GM23338 (cell line): Measurements from ENCODE around the gene FOXO3.

ENCODE experiments used
- CREB1 ChIP-seq: fragments of 250-450 bp; sonication (Bioruptor Pico); IDR thresholded peaks from 2 replicates; pipeline ENCODE4 v1.5.0; 2020; ENCODE audit warnings: low read depth, mild to moderate bottlenecking, moderate library complexity
- CTCF ChIP-seq, 2 experiments: fragments of 200-600 bp in 1 of 2; sonication (generic) in 1 of 2; conservative IDR thresholded peaks; 2 replicates each; pipeline versions ENCODE4 v1.5.1 to v1.6.1; 2016 to 2017; ENCODE audit warnings: antibody characterized with exemption in 2 of 2, low read depth in 2 of 2, mild to moderate bottlenecking in 2 of 2, moderate library complexity in 1 of 2
- EZH2 ChIP-seq: fragments of 200-600 bp; sonication (generic); IDR thresholded peaks from one replicate; pipeline ENCODE4 v1.8.0; 2017; ENCODE audit warnings: antibody characterized with exemption, mild to moderate bottlenecking, low read depth; ENCODE audit not compliant: unreplicated experiment
- REST ChIP-seq: IDR thresholded peaks from one replicate; pipeline ENCODE4 v1.6.1; 2018; ENCODE audit warnings: antibody characterized with exemption; ENCODE audit not compliant: unreplicated experiment
- ZNF462 ChIP-seq: fragments of 250-450 bp; sonication (Bioruptor Pico); IDR thresholded peaks from 2 replicates; pipeline ENCODE4 v1.5.0; 2020; ENCODE audit warnings: mild to moderate bottlenecking, moderate library complexity

DNA sequence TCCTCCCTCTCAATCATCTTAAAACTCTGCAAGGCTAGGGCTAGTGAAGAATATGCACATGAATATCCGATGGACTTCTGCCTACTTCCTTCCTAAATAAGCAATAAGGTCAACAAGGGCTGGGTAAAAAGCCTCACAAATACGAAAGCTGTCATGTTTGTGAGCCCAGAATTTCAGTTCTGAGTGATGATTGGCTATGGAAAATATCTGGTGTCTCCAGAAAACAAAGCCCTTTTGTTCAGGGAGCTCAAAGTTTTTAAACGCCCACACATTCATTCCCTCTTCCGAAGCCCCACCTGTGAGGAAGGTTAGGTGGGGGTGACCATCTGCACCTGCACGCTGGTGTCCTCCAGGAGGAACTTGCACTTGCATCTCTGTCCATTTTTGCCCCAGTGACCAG is 160.6 kb downstream of the FOXO3 start:
- TF ChIP-seq EZH2: no peak
- no peak for TF ChIP-seq CTCF (conservative IDR thresholded peaks at IDR 0.05; ENCODE audit: low read depth in 2 of 2)
- TF ChIP-seq CREB1 (CRISPR knock-in tag): no peak
- TF ChIP-seq REST: no peak
- no peak for TF ChIP-seq ZNF462
